ENCODE results near the gene PLEKHA5.

GRCh38 chr12:19127270-19127669 lies 2.3 kb upstream of the PLEKHA5 start:
- TF ChIP-seq POLR2AphosphoS5 (IDR thresholded peaks at IDR 0.05; ENCODE audit: low read depth, low read length) (no peak), GABPA (IDR thresholded peaks at IDR 0.05; ENCODE audit: low read depth) (no peak), CTCF (IDR thresholded peaks at IDR 0.05) (no peak), SIN3A (IDR thresholded peaks at IDR 0.05; ENCODE audit: borderline replicate concordance, low read depth, low read length) (no peak), TEAD4 (IDR thresholded peaks at IDR 0.05; ENCODE audit: borderline replicate concordance, insufficient read depth) (no peak), MXI1 (IDR thresholded peaks at IDR 0.05; ENCODE audit: low read depth, low read length) (no peak), FOSL2 (IDR thresholded peaks at IDR 0.05; ENCODE audit: borderline replicate concordance, low read depth) (no peak), MAX (IDR thresholded peaks at IDR 0.05; ENCODE audit: low read depth) (no peak), RCOR1 (IDR thresholded peaks at IDR 0.05; ENCODE audit: low read length) (no peak), EZH2phosphoT487 (IDR thresholded peaks at IDR 0.05; ENCODE audit: borderline replicate concordance, low read depth) (no peak)
